GM12878 (cell line): Measurements from ENCODE around the gene TM7SF2.

Experiments
- CHD4 ChIP-seq: fragments of 200-600 bp; sonication (generic); IDR thresholded peaks from 2 replicates; pipeline ENCODE4 v1.6.1; 2016; ENCODE audit warnings: mild to moderate bottlenecking
- CTCF ChIP-seq, 3 experiments: IDR thresholded peaks in 2 of 3; conservative IDR thresholded peaks in 1 of 3; 2 replicates each; pipeline ENCODE4 v1.5.1; 2011; ENCODE audit warnings: low read depth in 3 of 3, low read length in 3 of 3, mild to moderate bottlenecking in 3 of 3, control low read depth in 2 of 3, moderate library complexity in 2 of 3, inconsistent platforms in 1 of 3, mixed read lengths in 1 of 3; ENCODE audit not compliant: control insufficient read depth in 2 of 3, insufficient read depth in 1 of 3; ENCODE audit errors: extremely low read depth in 1 of 3
- EZH2 ChIP-seq: IDR thresholded peaks from 2 replicates; pipeline ENCODE4 v1.6.1; 2012; ENCODE audit warnings: low read depth, mild to moderate bottlenecking, control low read depth, inconsistent platforms, low read length, borderline replicate concordance; ENCODE audit not compliant: control insufficient read depth
- FOS ChIP-seq: IDR thresholded peaks from 3 replicates; pipeline ENCODE4 v1.6.1; 2011; ENCODE audit warnings: borderline replicate concordance; ENCODE audit not compliant: insufficient read length; ENCODE audit errors: extremely low read depth
- HDAC2 ChIP-seq: fragments of 200-600 bp; sonication (generic); IDR thresholded peaks from 2 replicates; pipeline ENCODE4 v1.6.1; 2017
- MAX ChIP-seq: IDR thresholded peaks from 2 replicates; pipeline ENCODE4 v1.6.1; 2012; ENCODE audit warnings: low read depth, low read length, improper control_type of control experiment

- TF ChIP-seq CTCF (IDR thresholded peaks at IDR 0.05 in 2 of 3, conservative IDR thresholded peaks at IDR 0.05 in 1 of 3; ENCODE audit: control insufficient read depth in 2 of 3, extremely low read depth in 1 of 3, insufficient read depth in 1 of 3, low read depth in 3 of 3, low read length in 3 of 3) = no peak
- TF ChIP-seq EZH2 = no peak
- TF ChIP-seq MAX = no peak
- no peak for TF ChIP-seq CHD4
- no peak for TF ChIP-seq HDAC2
- TF ChIP-seq FOS = no peak
These were observed 44.6 kb downstream of the TM7SF2 start for GRCh38 chr11:65156256-65156655.
